Right lobe of liver (tissue), 6 donors: Measurements from ENCODE around the gene ACSF2. TPM values are rescaled to one million over a fixed set of nuclear protein-coding genes. Genes with fewer than 3 reads are reported as not detected.

Experiments used
- ATAC-seq, 4 donors: fragments of 200-7000 bp; cut with Tn5 transposase; one replicate each; pipeline ENCODE4 v1.9.1; 2020; ENCODE audit warnings: mild to moderate bottlenecking in 4 of 4, moderate library complexity in 4 of 4
- DNase-seq, 3 donors: peaks; one replicate each; pipeline ENCODE4 v3.0.0-alpha.2; 2020
- H3K27ac ChIP-seq, 3 donors: fragments of 200-600 bp; one replicate each; pipeline ENCODE4 v1.8.0; 2022
- H3K27me3 ChIP-seq, 2 donors: fragments of 200-600 bp; one replicate each; pipeline ENCODE4 v1.8.0; 2022
- H3K36me3 ChIP-seq, 4 donors: fragments of 200-600 bp; sonication (generic) in 1 of 4; one replicate each; pipeline versions ENCODE4 v1.5.1 to v1.8.0; 2017 to 2022; ENCODE audit warnings: control low read depth in 1 of 4
- H3K4me1 ChIP-seq, 4 donors: fragments of 200-600 bp; sonication (generic) in 1 of 4; one replicate each; pipeline versions ENCODE4 v1.5.1 to v1.8.0; 2017 to 2022; ENCODE audit warnings: control low read depth in 1 of 4
- H3K4me3 ChIP-seq, 3 donors: fragments of 200-600 bp; one replicate each; pipeline ENCODE4 v1.8.0; 2022
- H3K9me3 ChIP-seq, 4 donors: fragments of 200-600 bp; sonication (generic) in 1 of 4; one replicate each; pipeline versions ENCODE4 v1.5.1 to v1.8.0; 2017 to 2022; ENCODE audit warnings: control low read depth in 1 of 4
- POLR2A ChIP-seq: fragments of 450-650 bp; IDR thresholded peaks from one replicate; pipeline ENCODE4 v1.6.1; 2017; ENCODE audit warnings: antibody characterized with exemption, mild to moderate bottlenecking
- WGBS: methylation state at CpG from one replicate; pipeline ENCODE4 v1.1.6; 2018; ENCODE audit warnings: low coverage, low lambda C conversion rate; ENCODE audit not compliant: insufficient coverage; ENCODE audit errors: missing lambda C conversion rate; 5-methylcytosine and 5-hydroxymethylcytosine counted together
- intact Hi-C, 2 donors: fragments of 100-400 bp; cut with DNase I; formaldehyde crosslinking; loops; one replicate each; pipeline versions ENCODE4 v1.11.2 to v1.14.1; 2022
- total RNA-seq, 6 experiments: library from RNA; depleted of rRNA in 2 of 6; stranded (reverse); fragments of >200 nt in 2 of 6; fragmentation: NEBNext Ultra II Directional in 3 of 6; extraction: Animal tissue kit (Norgen Biotek cat#: 25700) in 3 of 6; gene quantifications; one replicate each; pipeline versions ENCODE4 v1.1.0 to v1.2.4, GENCODE V29; 2016 to 2023
- TF ChIP-seq, protein P1 (sequence below), 4 donors: fragments of 200-600 bp in 3 of 4; fragments of 450-650 bp in 1 of 4; IDR thresholded peaks; one replicate each; pipeline versions ENCODE4 v1.5.1 to v1.8.0; 2016 to 2022; ENCODE audit warnings: antibody characterized with exemption in 4 of 4, mild to moderate bottlenecking in 2 of 4
- donor health status: DM: no; HTN: yes; CAD: no.
- donor health status: DM: no; HTN: no; CAD: no.
- donor health status: DM: no; HTN: no; CAD: no.
- donor health status: DM: no; HTN: yes; CAD: no.
- donor health status: DM: no; HTN: yes; CAD: no.

ACSF2 gene
- total RNA-seq, 6 experiments from 2014 or later: 25.1 to 60.9 (median 36.9) TPM

DNA sequence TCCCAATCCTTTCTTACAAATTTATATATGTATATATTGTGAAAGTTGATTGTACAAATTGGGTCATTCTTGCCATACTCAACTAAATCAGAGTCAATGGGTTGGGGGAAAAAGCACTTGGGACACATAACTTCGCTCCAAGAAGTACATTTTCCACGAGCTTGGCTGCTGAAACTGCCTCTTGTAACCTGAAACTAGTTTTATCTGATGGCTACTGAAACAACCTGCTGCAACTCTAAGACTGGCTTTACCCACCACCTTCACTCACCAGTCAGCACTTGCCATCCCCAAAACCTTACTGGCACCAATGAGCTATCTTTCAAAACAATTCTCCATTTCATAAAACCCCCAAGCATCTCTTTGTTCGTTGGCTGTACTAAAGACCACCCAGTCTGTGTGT is 67.7 kb downstream of the ACSF2 start:
- DNase-seq (no peak), ATAC-seq (no peak)
- TF ChIP-seq POLR2A: no peak
- TF ChIP-seq, protein P1, sequence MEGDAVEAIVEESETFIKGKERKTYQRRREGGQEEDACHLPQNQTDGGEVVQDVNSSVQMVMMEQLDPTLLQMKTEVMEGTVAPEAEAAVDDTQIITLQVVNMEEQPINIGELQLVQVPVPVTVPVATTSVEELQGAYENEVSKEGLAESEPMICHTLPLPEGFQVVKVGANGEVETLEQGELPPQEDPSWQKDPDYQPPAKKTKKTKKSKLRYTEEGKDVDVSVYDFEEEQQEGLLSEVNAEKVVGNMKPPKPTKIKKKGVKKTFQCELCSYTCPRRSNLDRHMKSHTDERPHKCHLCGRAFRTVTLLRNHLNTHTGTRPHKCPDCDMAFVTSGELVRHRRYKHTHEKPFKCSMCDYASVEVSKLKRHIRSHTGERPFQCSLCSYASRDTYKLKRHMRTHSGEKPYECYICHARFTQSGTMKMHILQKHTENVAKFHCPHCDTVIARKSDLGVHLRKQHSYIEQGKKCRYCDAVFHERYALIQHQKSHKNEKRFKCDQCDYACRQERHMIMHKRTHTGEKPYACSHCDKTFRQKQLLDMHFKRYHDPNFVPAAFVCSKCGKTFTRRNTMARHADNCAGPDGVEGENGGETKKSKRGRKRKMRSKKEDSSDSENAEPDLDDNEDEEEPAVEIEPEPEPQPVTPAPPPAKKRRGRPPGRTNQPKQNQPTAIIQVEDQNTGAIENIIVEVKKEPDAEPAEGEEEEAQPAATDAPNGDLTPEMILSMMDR (IDR thresholded peaks at IDR 0.05): no peak
- Histone ChIP-seq H3K27me3 (no peaks in the 10 kb centered on the region), H3K4me1 (no peaks in the 10 kb centered on the region), H3K4me3 (no peak overlapping the region), H3K27ac (no peak overlapping the region), H3K36me3 (no peaks in the 10 kb centered on the region), H3K9me3 (no peaks in the 10 kb centered on the region)
- intact Hi-C loops: no loop called here
- 62% methylated on average over 3 of the region's 3 CpGs for WGBS

DNA sequence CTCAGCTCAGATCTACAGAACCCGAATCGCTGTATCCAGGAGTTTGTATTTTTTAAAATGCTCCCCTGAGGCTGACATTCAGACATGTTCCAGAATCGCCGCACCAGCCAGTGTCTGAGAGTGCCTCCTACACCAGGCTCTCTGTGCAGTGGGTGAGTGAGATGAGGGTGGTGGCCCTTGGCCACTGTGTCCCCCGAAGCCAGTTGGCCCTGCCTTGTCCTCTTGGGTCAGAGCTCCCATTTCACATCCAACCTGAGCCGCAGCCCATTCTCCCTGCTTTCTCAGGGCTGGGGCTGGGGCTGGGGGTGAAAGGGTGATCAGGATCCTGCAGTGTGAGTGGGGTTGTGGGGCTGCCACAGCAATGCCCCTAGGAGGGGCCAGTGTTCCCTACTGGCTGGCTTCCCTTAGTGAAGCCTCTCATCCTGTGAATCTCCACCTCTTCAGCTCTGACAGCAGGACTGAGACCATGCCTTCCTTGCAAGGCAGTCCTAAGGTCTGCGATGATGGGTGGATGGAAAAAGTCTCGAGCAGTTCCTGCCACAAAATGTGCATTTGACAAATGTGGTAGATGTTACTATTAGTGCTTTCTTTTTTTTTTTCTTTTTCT is 69.3 kb downstream of the ACSF2 start:
- no peaks in the 10 kb centered on the region for H3K36me3 ChIP-seq
- no peak for TF ChIP-seq POLR2A
- TF ChIP-seq, protein P1 (IDR thresholded peaks at IDR 0.05): no peak
- no peak overlapping the region for H3K4me3 ChIP-seq
- H3K27me3 ChIP-seq: no peaks in the 10 kb centered on the region
- 85% methylated on average over 4 of the region's 8 CpGs for WGBS
- no peak for DNase-seq
- no peaks in the 10 kb centered on the region for H3K4me1 ChIP-seq
- H3K27ac ChIP-seq: no peak overlapping the region
- H3K9me3 ChIP-seq: no peaks in the 10 kb centered on the region
- ATAC-seq: no peak
- intact Hi-C loops: no loop called here

DNA sequence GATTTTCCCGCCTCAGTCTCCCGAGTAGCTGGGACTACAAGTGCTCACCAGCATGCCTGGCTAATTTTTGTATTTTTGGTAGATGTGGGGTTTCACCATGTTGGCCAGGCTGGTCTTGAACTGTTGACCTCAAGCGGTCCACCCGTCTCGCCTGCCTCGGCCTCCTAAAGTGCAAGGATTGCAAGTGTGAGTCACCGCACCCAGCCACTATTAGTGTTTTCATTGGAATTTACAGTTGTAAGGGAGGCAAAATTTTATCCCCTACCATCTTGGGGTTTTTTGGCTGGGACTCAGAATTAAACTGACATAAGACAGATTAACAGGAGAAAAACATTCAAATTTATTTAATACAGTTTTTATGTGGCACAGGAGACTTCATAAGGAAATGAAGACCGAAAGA is 69.9 kb downstream of the ACSF2 start:
- H3K9me3 ChIP-seq: no peaks in the 10 kb centered on the region
- ATAC-seq (no peak), DNase-seq (no peak)
- no peaks in the 10 kb centered on the region for H3K36me3 ChIP-seq
- no peak for TF ChIP-seq POLR2A
- TF ChIP-seq, protein P1 (IDR thresholded peaks at IDR 0.05): no peak
- no peaks in the 10 kb centered on the region for H3K4me1 ChIP-seq
- H3K4me3 ChIP-seq: no peak overlapping the region
- H3K27ac ChIP-seq: no peak overlapping the region
- H3K27me3 ChIP-seq: no peaks in the 10 kb centered on the region
- intact Hi-C loops: no loop called here
- WGBS: 96% methylated on average over 8 of the region's 8 CpGs

DNA sequence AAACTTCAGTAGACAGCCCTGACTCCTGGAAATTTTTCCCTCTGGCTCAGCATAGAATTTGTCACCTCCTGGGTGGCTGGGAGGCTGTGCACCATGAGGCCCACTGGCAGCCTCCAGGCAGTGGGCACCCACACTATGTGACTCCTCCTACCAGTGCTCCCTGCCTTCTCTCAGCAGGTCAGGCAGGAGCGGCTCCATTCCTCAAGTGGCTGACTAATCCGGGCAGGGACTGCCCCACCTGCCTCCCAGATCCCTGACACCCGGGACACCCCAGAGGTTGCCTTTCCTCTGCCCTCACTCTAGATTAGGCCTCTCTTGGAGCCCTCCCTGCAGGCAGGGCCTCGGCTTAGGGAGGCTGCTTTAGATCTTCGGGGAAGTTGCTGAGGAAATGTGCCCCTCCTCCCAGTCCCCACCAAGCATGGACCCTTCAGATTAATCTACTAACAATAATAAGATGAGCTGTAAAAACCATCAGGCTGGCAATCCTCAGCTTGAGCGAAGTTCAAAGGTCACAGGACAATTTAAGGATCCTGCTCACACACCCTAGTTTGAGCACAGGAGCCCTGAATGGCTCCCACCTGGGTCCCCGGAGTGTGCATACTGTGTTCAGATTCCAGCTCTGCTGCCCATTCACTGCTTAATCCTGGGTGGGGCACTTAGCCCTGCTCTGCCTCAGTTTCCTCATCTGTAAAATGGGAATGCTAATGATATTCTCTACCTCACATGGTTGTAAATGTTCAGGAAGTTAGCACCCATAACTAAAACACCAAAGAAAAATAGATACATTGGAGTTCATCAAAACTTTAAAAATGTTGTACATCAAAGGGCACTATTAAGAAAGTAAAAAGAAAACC is 72.2 kb downstream of the ACSF2 start:
- Histone ChIP-seq H3K4me3 (no peak overlapping the region), H3K4me1 (no peaks in the 10 kb centered on the region), H3K27me3 (no peaks in the 10 kb centered on the region), H3K27ac (no peak overlapping the region), H3K36me3 (no peaks in the 10 kb centered on the region), H3K9me3 (no peaks in the 10 kb centered on the region)
- 83% methylated on average over 2 of the region's 7 CpGs for WGBS
- TF ChIP-seq, protein P1 (IDR thresholded peaks at IDR 0.05): no peak
- TF ChIP-seq POLR2A: no peak
- intact Hi-C loops: no loop called here
- peak in 1 of 4 donors; percentile 37 for ATAC-seq
- no peak for DNase-seq
